ENCODE measurements around the gene CSAD. TPM values are rescaled to one million over a fixed set of nuclear protein-coding genes. Genes with fewer than 3 reads are reported as not detected.

The CSAD gene
- total and polyA plus RNA-seq, 2 of the 13 experiments (the other 11 are each of a cell fraction or from before 2014, with no cell fraction given): 7.2 to 23.5 TPM

- TF ChIP-seq ZNF691 (CRISPR knock-in tag; IDR thresholded peaks at IDR 0.05; ENCODE audit: borderline replicate concordance, low read depth): peak; percentile 75; the same call in 1 of the 2 replicates
- TF ChIP-seq ZNF407 (CRISPR knock-in tag; IDR thresholded peaks at IDR 0.05; ENCODE audit: not compliant biosample characterization): no peak
- no peak for TF ChIP-seq ZNF781 (CRISPR knock-in tag; IDR thresholded peaks at IDR 0.05; ENCODE audit: borderline replicate concordance, not compliant biosample characterization)
- TF ChIP-seq ATF1 (CRISPR knock-in tag; IDR thresholded peaks at IDR 0.05): no peak
- no peak for TF ChIP-seq ZNF383 (CRISPR knock-in tag; IDR thresholded peaks at IDR 0.05; ENCODE audit: borderline replicate concordance)
- no peak for TF ChIP-seq MNT (IDR thresholded peaks at IDR 0.05)
- TF ChIP-seq PCBP2 (optimal IDR thresholded peaks at IDR 0.05; ENCODE audit: low read depth, low read length, poor library complexity, severe bottlenecking): peak; percentile 16
Observed at GRCh38 chr12:53159195-53159839, 21.4 kb downstream of the CSAD start (continued).

Measured in HepG2 (cell line).